Measurements from ENCODE around the gene PPDPF.
"Not testable (repeated sequence)": the region's sequence is repeated elsewhere in the genome, so short reads cannot be mapped to it uniquely, and the experiment has no call there.

PPDPF gene

GRCh38 chr20:63498960-63499337 is 21.6 kb upstream of the PPDPF start, which contains the start of gene EEF1A2:
EEF1A2 (minus strand) TSS chr20:63499083; CDS start chr20:63497763, 1,320 bp downstream.
- DNase-seq: no peak

DNA sequence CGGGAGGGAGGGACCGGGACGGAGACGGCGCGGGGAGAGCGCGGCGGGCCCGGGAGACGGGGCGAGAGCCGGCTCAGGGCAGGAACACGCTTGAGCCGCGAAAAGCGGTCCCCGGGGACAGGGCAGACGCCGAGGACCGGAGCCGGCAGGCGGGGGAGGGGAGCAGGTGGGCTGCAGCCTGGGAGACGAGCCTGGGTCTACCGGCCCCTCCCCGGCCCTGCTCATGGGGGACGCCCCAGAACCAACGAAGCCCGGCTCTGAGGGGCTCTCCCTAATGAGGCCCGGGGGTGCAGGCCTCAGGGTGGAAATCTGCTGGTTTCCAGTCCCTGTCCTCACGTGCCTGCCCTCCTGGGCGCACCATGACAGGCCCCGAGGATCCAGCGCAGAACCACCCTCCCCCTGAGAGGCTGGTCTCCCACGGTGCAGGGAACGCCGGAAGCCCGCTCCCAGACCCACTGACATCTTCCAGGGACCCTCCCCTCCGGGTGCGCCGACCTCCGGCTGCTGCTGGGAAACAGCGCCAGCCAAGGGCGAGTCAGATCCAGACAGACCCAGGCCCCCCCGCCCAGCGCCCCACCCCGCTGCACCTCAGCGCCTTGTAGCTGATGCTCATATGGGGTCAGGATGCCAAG is 21.1 kb upstream of the PPDPF start:
- no peak for DNase-seq

- DNase-seq: no peak
These were observed 20.2 kb upstream of the PPDPF start for GRCh38 chr20:63500151-63500901.

DNA sequence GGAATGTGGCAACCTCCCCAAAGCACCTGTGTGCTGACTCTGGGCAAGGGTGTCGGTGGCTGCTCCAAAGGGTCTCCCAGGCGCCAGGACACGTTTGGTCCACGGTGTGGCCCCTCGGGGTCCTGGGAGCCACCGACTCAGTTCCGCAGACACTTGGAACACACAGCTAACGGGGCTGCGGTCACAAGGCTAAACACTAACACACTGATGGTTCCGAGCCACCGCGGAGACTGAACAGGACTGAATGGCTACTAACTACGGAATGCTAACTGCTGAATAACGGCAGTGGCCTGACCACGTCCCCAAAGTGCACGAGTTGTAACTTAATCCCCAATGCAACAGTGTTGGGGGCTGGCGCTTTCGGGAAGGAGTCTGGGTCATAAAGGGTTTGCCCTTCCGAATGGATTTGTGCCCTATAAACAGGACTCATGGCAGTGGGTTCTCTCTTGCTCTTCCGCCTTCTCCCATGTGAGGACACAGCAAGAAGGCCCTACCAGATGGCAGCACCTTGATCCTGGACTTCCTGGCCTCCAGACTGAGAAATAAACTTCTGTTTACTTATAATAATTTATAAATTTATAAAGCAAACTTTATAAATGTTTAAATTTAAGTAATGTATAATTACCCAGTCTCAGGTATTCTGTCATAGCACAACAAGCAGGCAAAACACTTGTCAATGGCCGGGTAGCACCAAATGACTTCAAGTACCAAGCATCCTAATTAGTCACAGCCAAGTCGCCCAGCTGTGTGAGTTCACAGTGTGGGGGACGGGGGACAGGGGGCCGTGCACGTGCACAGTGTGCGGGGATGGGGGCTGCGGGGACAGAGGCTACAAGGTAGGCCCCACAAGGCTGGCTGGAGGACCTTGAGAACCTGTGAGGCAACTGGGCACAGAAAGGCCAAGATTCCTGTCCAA is 19.4 kb upstream of the PPDPF start:
- no peak for DNase-seq

GRCh38 chr20:63501818-63502670 is 18.5 kb upstream of the PPDPF start:
- DNase-seq: no peak

DNA sequence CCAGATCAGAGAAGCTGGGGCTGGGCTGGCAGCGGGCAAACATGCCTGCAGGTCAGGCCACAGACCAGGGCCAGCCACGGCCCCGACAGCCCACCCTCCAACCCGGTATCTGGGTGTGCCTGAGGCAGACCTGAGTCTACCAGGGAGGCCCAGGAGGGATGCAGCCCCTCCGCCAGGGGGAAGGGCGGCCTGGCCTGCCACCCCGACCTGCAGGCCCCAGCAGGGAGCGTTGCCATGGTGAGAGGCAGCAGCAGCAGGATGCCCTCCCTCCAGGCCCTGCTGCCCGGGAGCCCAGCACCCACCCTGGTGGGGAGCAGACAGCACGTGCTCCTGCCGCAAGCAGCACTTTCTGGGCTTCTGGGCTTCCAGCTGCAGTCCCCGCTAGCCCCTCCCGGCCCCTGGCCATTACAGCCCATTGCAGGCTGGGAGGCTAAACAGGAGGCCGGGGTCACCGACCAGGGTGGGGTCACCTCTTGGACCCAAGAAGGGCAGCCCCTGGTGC is 17.8 kb upstream of the PPDPF start:
- DNase-seq: no peak

GRCh38 chr20:63503524-63503923 is 17.0 kb upstream of the PPDPF start:
- DNase-seq: no peak

GRCh38 chr20:63504642-63505041 is 15.9 kb upstream of the PPDPF start:
- no peak for DNase-seq

DNA sequence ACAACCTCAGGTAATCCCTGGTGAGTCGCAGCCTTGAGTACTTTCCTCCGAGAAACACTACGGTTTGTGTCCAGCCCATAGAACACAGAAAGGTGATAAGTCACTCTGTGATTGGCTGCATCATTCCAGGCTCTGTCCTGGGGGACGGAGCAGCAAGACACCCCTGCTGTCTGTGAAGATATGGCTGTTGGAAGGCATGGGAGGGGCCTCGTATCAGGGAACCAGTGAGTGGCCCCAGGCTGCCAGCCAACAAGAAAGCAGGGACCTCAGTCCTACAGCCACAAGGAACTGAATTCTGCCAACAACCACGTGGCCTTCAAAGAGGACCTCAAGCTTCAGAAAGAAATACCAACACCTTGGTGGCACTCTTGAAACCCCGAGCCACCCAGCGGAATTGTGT is 15.3 kb upstream of the PPDPF start:
- DNase-seq: no peak

DNA sequence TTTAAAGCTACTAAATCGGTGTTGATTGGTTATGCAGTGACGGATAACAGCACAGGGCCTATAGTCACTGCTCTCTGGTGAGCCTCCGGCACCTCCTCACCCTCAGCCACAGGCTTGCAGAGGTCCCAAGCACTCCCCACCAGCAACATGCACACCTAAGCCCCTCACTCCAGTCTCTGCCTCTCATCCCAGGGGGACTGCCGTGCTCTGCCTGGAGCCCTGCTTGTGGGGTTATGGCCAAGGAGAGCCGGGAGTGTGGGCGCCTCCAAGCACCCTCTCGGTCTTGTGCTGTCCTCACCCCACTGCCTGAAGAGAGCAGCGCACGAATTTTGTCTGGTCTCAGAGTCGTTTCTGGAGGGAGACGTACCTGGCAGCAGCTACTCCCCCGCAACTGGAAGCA is 14.8 kb upstream of the PPDPF start:
- no peak for DNase-seq

DNA sequence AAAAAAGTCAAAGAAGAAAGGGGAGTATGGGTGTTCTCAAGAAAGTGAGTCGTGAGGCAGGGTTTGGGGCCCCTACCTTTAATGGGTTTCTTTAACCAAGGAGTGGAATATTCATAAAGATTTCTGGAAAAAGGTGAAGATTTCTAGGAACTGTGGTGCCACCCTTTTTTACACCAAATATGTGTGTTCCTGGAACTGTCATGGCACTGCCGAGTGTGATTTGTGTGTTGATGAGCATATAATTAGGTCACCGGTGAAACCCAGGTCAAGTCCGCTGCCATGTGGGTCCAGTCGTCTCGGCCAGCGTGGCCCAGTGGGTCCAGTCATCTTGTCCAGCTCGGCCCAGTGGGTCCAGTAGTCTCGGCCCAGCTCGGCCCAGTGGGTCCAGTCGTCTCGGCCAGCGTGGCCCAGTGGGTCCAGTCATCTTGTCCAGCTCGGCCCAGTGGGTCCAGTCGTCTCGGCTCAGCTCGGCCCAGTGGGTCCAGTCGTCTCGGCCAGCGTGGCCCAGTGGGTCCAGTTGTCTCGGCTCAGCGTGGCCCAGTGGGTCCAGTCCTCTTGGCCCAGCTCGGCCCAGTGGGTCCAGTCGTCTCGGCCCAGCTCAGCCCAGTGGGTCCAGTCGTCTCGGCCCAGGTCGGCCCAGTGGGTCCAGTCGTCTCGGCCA is 13.4 kb upstream of the PPDPF start:
- no peak for DNase-seq

- DNase-seq: no peak
These were observed 12.3 kb upstream of the PPDPF start for GRCh38 chr20:63508072-63508768.

DNA sequence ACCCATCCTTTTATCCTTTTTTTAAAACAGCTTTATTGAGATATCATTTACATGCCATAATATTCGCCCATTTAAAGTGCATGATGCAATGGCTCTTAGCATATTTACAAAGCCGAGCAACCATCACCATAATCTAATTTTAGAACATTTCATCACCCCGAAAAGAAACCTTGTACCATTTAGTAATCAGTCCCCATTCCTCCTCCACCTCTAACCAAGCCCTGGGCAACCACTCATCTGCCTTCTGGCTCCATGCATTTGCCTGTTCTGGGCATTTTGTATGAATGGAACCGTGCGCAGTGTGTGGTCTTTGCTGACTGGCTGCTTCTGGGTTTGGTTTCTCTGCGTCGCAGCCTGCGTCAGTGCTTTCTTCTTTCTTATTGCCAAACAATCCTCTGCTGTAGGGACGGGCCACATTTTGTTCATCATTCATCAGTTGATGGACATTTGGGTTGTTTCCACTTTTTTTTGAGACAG is 11.4 kb upstream of the PPDPF start:
- no peak for DNase-seq

GRCh38 chr20:63513207-63513606 is 7.4 kb upstream of the PPDPF start:
- no peak for DNase-seq

DNA sequence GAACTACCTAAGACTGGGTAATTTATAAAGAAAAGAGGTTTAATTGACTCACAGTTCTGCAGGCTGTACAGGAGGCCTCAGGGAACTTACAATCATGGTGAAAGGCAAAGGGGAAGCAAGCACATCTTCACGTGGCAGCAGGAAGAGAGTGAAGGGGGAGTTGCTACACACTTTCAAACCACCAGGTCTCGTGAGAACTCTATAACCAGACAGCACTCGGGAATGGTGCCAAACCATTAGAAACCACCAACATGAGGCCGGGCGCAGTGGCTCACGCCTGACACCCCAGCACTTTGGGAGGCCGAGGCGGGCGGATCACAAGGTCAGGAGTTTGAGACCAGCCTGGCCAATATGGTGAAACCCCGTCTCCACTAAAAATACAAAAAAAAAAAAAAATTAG is 6.0 kb upstream of the PPDPF start:
- DNase-seq: not testable (repeated sequence)

- peak; percentile 1 for DNase-seq
These were observed 2.9 kb upstream of the PPDPF start for GRCh38 chr20:63517376-63518309.

DNA sequence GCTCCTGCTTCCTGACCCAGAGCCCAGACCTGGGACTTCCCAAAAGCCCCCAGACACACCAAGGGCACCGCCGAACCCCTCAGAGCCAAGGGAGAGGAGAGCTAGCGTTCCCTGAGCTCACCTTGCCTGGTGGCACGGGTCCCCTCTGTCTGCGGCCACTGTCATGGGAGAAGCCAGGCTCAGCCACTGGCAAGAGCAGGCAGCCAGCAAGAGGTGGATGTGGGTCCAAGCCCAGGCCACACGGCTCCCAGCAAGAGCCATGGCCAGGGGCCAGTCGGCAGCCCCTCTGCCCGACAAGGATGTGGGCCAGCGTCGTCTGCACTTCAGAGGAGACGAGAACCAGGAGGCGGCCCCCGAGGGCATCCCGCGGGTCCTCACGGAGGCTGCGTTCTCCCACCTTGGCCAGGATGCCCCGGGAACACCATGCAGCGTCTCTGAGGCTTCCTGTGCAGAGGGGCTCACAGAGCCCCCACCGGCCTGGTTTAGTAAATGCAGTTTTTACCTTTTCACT is 2.2 kb upstream of the PPDPF start:
- no peak for DNase-seq

DNA sequence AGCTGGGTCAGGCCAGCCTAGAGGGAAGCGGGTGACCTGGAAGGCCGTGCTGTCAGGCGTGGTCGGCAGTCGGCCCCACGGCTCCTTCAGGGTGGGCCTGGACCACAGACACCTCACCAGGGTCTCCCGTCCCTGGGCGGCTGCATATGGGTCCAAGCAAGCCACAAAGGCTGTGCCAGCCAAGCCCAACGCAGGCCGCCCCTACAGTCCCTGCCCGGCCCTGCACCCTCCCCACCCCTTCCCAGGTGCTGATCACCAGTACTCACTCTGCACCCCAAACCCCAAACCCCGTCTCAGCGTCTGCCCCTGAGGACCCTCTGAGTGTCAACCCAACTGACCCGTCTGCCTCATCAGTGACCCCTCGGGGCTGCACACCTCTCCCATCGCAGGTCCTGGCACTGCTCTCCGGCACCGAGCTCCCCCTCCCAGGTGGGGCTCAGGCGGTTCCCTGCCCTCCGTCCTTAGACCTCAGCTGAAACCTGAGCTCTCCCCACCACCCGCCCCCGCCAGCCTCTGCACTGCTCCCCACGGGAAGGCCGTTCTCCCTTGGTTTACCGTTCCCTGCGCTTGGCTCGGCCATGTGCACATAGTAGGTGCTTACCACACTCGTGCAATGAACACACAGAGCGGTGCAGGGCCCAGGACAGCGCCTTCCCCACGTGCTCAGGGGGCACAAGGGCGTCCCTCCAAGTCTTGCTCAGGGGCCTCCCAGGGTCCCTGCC is 1.5 kb upstream of the PPDPF start:
- peak; percentile 51 for DNase-seq

All from right kidney (tissue), 1 donor.